GM12864 (cell line): ENCODE measurements around the gene TMEM254.
"Not testable (repeated sequence)": the region's sequence is repeated elsewhere in the genome, so short reads cannot be mapped to it uniquely, and the experiment has no call there.

Source experiments
- DNase-seq: peaks from one replicate; pipeline ENCODE4 v3.0.0-alpha.2; 2011; ENCODE audit warnings: low read depth
- H3K4me3 ChIP-seq: 2 replicates; pipeline ENCODE4 v1.5.1; 2011; ENCODE audit warnings: mild to moderate bottlenecking, low read depth, low read length, control low read depth
- CTCF ChIP-seq: IDR thresholded peaks from 2 replicates; pipeline ENCODE4 v1.5.1; 2011; ENCODE audit warnings: low read depth, mild to moderate bottlenecking, moderate library complexity, low read length, control low read depth, inconsistent platforms; ENCODE audit errors: missing control alignments

Gene TMEM254

DNA sequence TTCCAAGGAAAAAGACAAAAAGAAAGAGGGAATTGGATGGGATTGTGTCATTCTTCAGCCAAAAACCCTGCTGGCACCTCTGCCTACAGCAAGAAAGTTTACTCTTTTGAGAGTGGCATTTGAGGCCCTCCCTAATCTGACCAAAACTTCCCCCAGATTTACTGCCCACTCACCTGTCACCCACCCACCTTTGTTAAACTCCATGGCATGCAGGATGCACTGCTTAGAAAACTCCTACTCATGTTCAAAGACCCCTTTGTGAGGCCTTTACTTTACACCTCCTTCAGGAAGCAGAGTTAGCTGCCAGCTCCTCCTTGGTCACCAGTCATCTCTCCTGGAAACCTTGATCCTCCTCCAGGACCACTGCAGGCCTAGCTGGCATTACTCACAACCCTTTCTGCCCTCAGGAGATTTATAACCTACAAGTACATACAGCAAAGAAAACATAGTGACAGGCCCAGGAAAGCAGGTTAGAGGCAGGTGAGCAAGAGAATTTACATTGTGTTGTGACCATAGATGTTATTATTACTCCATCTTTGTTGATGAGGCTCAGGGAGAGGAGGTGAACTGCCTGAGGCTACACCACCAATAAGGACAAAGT lies 43.7 kb downstream of the TMEM254 start:
- no peak overlapping the region for H3K4me3 ChIP-seq
- TF ChIP-seq CTCF, result no peak
- DNase-seq, result no peak

- no peak overlapping the region for H3K4me3 ChIP-seq
- DNase-seq, result no peak
- TF ChIP-seq CTCF, result no peak
These were observed 44.3 kb downstream of the TMEM254 start for GRCh38 chr10:80122746-80123145.

DNA sequence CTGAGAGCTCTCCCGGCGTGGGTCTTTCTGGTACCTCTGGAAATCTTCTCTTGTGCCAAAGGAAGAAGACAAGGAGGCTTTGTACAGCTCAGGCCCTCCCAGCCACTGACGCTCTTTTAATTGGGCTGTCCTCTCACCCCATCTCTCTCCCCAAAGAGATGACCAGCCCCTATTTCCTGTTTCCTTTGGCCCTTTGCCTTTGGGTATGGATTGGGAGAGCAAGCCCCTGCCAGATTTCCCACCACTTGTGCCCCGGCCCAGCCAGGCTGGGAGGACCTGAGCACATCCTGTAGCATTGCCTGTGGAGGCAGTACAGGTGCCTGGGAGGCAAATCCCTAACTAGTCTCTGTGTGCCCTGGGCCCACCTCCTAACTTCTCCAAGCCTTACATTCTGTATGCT lies 48.4 kb downstream of the TMEM254 start:
- no peak for TF ChIP-seq CTCF
- no peak overlapping the region for H3K4me3 ChIP-seq
- DNase-seq, result no peak

- no peak for TF ChIP-seq CTCF
- no peak for DNase-seq
- no peak overlapping the region for H3K4me3 ChIP-seq
These were observed 53.0 kb downstream of the TMEM254 start for GRCh38 chr10:80131499-80131901.

DNA sequence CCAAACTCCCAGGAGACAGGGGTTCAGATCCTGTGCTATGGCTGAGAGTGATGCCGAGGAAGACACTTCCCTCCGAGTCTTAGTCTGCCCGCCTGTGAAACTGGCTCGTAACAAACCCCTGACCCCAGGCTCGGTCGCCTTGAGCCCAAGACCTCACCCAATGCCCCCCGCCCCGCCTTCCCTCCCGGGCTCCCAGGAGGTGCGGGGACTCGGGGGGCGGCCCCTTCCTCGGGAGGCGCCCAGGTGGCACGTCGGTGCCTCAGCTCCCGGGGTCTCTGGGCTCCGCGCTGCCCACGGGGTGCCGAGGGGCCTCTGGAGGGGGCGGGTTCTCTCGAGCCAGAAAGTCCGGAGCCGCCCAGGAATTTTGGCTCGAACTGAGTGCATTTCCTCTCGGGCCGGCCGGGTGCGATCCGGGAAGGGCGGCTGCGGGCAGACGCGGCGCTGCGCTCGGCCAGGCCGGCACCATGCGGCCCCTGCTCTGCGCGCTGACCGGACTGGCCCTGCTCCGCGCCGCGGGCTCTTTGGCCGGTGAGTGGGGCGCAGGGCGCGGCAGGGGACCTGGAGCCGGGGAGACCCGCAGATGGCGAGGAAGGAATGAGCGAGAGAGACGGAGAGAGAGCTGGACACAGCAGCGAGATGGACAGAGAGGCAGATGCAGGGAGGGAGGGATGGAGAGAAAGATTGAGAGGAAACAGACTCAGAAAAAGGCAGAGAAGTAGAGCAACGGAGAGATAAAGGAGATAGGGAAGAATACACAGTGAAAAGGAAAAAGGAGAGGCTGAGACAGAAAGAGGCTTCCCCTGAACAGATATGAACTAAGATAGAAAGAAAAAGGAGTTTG lies 54.1 kb downstream of the TMEM254 start, which contains the start of gene PLAC9:
TSS of gene PLAC9 (plus strand) at position 432 of the 841 bp plus-strand sequence. CDS start at position 465, 33 bp downstream.
- no peak for DNase-seq
- no peak within 1 kb of the TSS for H3K4me3 ChIP-seq
- no peak for TF ChIP-seq CTCF

DNA sequence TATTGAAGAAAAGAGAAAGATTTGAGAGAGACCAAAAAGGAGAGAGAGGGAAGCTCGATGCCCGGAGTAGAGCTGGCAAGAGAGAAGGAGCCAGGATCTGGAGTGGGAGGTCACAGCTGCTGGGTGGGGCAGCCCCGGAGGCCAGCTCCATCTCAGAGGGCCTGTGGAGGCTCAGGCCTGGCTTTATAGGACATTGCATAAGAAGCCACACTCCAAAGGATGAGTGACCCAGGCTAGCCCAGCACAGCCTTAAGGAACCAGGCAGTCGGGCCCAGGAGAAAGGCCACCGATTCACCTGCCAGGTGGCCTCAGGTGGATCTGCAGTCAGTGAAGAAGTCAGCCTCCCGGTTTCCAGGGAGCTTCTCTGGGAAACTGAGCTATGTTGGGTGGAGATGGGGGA lies 54.7 kb downstream of the TMEM254 start:
- no peak for TF ChIP-seq CTCF
- no peak for DNase-seq
- no peak overlapping the region for H3K4me3 ChIP-seq

- not testable (repeated sequence) for DNase-seq, H3K4me3 ChIP-seq
These were observed 55.2 kb downstream of the TMEM254 start for GRCh38 chr10:80133687-80134086.
